Retinal pigment epithelial cell (primary cell): ENCODE measurements around the gene NADK2.
"Not testable (repeated sequence)": the region's sequence is repeated elsewhere in the genome, so short reads cannot be mapped to it uniquely, and the experiment has no call there.

Experiments
- DNase-seq: peaks from one replicate; pipeline ENCODE4 v3.0.0-alpha.2; 2010; ENCODE audit warnings: low read depth
- H3K4me3 ChIP-seq: 2 replicates; pipeline ENCODE4 v1.5.1; 2011; ENCODE audit warnings: mild to moderate bottlenecking, low read length, control low read depth, moderate library complexity
- TF ChIP-seq, protein P1 (sequence below): conservative IDR thresholded peaks from 2 replicates; pipeline ENCODE4 v1.5.1; 2011; ENCODE audit warnings: low read depth, low read length, control low read depth, inconsistent platforms

The NADK2 gene

DNA sequence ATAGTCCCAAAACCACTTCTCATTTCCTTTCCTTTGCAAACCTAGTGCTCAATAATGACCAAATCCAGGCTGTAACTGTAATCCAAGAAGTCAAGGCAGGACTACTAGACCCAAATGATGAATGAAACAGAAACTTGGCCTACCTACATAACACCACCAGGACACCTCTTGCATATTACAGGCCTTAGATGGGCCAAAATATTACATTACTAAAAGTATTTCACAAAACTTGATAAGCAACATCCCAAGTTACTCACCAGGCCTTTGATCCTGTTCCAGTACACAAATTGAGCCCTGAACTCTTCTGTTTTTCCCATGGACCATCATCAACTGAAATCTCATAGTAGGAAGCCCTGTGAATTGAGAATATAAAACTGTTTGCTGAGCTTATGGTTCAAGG is 34.8 kb downstream of the NADK2 start:
- TF ChIP-seq, protein P1, sequence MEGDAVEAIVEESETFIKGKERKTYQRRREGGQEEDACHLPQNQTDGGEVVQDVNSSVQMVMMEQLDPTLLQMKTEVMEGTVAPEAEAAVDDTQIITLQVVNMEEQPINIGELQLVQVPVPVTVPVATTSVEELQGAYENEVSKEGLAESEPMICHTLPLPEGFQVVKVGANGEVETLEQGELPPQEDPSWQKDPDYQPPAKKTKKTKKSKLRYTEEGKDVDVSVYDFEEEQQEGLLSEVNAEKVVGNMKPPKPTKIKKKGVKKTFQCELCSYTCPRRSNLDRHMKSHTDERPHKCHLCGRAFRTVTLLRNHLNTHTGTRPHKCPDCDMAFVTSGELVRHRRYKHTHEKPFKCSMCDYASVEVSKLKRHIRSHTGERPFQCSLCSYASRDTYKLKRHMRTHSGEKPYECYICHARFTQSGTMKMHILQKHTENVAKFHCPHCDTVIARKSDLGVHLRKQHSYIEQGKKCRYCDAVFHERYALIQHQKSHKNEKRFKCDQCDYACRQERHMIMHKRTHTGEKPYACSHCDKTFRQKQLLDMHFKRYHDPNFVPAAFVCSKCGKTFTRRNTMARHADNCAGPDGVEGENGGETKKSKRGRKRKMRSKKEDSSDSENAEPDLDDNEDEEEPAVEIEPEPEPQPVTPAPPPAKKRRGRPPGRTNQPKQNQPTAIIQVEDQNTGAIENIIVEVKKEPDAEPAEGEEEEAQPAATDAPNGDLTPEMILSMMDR, result no peak
- no peak overlapping the region for H3K4me3 ChIP-seq
- no peak for DNase-seq

DNA sequence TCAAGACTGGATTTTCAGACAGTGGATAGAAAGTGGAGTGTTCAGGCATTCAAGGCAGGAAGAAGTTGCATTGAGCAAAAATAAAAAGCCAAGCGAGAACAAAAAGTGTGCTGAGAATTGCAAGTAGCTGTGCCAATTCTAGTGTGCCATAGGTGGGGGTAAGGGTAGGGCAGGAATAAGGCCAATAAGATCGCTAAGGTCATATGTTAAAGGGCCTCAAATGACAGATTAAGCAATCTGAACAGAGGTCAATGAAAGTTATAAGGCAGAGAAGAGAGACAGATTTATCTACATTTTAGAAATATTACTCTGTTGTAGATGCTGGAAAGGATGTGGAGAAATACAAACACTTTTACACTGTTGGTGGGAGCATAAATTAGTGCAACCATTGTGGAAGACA is 36.4 kb downstream of the NADK2 start:
- H3K4me3 ChIP-seq, result no peak overlapping the region
- no peak for DNase-seq
- TF ChIP-seq, protein P1, result no peak

GRCh38 chr5:36202521-36202961 is 39.2 kb downstream of the NADK2 start:
- H3K4me3 ChIP-seq, result no peak overlapping the region
- TF ChIP-seq, protein P1, result no peak
- DNase-seq, result peak; percentile 80

DNA sequence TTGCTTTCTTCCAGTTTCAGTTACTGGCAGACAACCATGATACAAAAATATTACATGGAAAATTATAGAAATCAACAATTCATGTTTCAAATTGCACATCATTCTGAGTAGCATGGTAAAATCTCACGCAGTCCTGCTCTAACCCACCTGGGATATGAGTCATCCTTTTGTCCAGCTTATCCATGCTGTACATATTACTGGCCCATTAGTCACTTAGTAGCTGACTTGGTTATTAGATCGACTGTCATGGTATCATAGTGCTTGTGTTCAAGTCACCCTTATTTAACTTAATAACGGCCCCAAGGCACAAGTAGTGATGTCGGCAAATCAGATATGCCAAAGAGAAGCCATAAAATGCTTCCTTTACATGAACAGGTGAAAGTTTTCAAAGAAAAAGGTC is 41.2 kb downstream of the NADK2 start:
- TF ChIP-seq, protein P1, result no peak
- DNase-seq, result peak; percentile 4
- no peak overlapping the region for H3K4me3 ChIP-seq

- TF ChIP-seq, protein P1, result no peak
- no peak overlapping the region for H3K4me3 ChIP-seq
- peak; percentile 29 for DNase-seq
These were observed 42.1 kb downstream of the NADK2 start for GRCh38 chr5:36199620-36200019.

- H3K4me3 ChIP-seq, DNase-seq: not testable (repeated sequence)
These were observed 42.9 kb downstream of the NADK2 start for GRCh38 chr5:36198783-36199182.

DNA sequence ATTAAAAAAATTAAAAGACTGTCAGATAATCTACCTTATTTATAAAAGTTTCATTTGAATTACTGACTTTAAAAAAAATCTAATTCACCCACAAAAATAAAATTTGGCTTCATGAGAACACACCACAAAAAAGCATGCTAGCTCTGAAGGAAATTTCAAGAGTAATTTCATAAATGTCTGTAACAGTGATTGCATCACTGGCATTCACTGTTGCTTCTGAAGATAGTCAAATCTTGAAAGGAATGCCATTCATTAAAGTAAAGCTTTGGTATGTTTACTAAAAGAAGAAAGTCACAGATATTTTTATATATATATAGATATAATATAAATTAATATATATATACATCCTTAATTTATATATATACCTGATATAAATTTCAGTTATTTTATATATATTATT is 43.4 kb downstream of the NADK2 start:
- H3K4me3 ChIP-seq, result no peak overlapping the region
- TF ChIP-seq, protein P1, result no peak
- DNase-seq, result no peak

DNA sequence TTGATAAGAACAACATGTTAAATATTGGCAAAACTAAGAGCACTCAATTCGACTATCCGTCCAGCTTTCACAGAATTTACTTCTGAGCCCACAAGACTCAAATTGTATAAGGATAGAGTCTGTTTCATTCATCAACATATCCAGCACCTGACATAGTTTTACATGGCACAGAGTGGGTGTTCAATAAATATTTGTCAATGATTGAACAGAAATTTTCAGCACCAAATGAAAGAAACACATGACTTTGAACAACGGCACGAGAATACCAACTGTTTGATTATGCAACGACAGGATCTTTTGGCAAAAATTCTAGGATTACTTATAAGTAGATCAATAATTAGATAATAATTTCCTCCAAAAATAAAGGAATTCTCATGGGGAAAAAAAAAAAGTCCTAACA is 48.0 kb downstream of the NADK2 start:
- TF ChIP-seq, protein P1, result no peak
- H3K4me3 ChIP-seq, result no peak overlapping the region
- DNase-seq, result no peak

- DNase-seq, H3K4me3 ChIP-seq: not testable (repeated sequence)
These were observed 57.3 kb downstream of the NADK2 start for GRCh38 chr5:36184408-36184807.
